ENCODE results near the gene NLGN4Y.

NLGN4Y gene

GRCh38 chrY:14524272-14525231, at the start of gene NLGN4Y:
TSS of gene NLGN4Y (plus strand) at chrY:14524529. CDS start at chrY:14622120, 97,591 bp downstream.
- peak; percentile 50 for DNase-seq (ENCODE audit: low spot score)

GRCh38 chrY:14485935-14486334, 38.4 kb upstream of the NLGN4Y start:
- DNase-seq (ENCODE audit: low spot score), result no peak

- no peak for DNase-seq (ENCODE audit: low spot score)
Observed at GRCh38 chrY:14490226-14490625, 34.1 kb upstream of the NLGN4Y start.

- no peak for DNase-seq (ENCODE audit: low spot score)
Observed at GRCh38 chrY:14498071-14498470, 26.3 kb upstream of the NLGN4Y start.

- DNase-seq (ENCODE audit: low spot score), result no peak
Observed at GRCh38 chrY:14504592-14504991, 19.7 kb upstream of the NLGN4Y start.

DNA sequence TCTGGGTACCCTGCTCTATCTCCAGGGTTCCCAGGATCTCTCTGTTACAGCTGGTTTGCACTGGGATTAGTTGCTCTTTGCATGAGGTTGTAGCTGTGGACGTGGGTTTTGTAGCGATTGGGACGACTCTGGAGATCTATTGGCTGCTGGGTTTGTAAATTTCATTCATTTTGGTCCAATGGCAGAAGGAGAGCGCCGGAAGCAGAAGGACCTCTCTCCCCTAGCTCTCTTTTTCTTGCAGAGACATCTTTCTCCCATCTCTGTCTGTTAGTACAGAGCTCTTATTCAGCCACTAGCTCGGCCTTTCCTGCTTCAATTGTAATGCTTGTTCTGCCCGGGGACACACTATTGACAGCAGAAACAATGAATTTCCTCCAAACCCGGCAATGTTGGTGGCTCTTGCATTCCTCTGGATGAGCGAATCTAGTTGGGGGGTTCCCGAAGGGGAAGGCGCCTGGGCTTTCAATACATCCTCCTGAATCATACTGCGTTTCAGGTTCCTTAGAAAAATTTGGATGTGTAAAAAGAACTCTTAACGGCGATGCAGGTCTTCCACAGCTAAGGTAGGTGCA, 1.9 kb upstream of the NLGN4Y start:
- peak; percentile 82 for DNase-seq (ENCODE audit: low spot score)

- DNase-seq (ENCODE audit: low spot score), result no peak
Observed at GRCh38 chrY:14523491-14524271, 648 bp upstream of the NLGN4Y start.

GRCh38 chrY:14525315-14525714, 986 bp downstream of the NLGN4Y start:
- peak; percentile 46 for DNase-seq (ENCODE audit: low spot score)

GRCh38 chrY:14528361-14528760, 4.0 kb downstream of the NLGN4Y start:
- DNase-seq (ENCODE audit: low spot score), result no peak

DNA sequence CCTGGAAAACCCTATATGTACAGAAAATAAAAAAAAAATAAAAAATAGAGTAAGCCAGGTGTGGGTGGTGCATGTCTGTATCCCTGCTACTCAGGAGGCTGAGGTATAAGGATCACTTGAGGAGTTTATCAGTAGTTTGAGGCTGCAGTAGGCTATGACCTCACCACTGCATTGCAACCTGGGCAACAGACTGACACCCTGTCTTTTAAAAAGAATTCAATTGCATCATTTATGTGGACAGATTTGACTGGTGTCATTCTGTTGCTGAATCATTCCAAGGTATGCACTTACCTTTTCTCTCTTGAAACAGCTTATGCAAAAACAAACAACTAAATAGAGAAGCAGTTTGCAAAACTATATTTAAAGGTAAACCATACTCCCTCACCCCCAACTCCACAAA, 12.4 kb downstream of the NLGN4Y start:
- no peak for DNase-seq (ENCODE audit: low spot score)

- no peak for DNase-seq (ENCODE audit: low spot score)
Observed at GRCh38 chrY:14543506-14543905, 19.2 kb downstream of the NLGN4Y start.

- no peak for DNase-seq (ENCODE audit: low spot score)
Observed at GRCh38 chrY:14581294-14581693, 57.0 kb downstream of the NLGN4Y start.

- DNase-seq (ENCODE audit: low spot score), result peak; percentile 76
Observed at GRCh38 chrY:14586725-14587124, 62.4 kb downstream of the NLGN4Y start.

DNA sequence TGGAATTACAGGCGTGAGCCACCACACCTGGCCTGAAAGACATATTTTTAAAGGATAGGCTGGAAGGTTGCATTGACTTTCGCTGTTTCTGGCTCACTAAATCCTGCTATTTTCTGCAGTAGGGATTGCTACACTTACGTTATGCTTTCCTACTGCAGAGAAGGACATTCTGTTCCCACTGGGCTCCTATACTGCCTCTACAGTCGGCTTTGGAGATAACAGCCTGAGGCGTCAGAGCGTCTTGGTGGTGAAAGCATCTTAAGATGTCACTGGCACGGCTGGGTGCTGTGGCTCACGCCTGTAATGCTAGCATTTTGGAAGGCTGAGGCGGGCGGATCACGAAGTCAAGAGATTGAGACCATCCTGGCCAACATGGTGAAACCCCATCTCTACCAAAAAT, 77.0 kb downstream of the NLGN4Y start:
- no peak for DNase-seq (ENCODE audit: low spot score)

GRCh38 chrY:14617625-14618024, 93.3 kb downstream of the NLGN4Y start:
- peak; percentile 9 for DNase-seq (ENCODE audit: low spot score)

DNA sequence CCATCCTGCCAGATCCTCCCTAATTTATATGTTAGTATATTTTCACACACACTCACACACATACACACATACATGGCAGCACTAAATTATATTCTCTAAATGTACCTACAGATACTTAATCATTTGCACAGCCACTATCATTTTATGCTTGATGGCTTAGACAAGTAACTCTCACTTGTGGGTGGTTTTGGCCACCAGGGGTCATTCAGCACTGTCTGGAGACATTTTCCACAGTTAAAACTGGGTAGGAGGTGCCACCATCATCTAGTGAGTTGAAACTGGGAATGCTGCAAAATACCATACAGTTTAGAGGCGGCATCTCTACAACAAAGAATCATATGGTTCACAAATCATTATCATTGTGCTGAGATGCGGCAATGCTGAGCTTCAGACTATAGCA, 94.2 kb downstream of the NLGN4Y start:
- DNase-seq (ENCODE audit: low spot score), result no peak

GRCh38 chrY:14628208-14628607, 103.9 kb downstream of the NLGN4Y start:
- no peak for DNase-seq (ENCODE audit: low spot score)

DNA sequence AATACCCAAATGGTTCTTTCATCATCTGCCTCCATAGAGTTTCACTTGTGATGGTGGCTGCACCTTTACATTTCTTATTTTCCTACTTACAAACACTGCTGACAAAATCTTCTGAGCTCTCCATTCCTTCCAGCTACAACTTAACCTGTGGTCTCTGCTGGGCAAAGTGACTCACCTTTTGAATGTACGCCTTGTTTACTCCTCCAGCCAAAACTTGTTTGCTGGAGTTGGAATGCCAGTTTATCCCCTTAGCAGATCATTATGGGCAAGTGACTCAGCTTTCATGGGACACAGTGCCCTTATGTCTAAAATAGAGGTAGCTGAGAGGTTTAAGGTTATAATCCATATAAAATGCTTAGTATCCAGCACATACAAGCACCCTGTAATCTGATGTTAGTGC, 107.3 kb downstream of the NLGN4Y start:
- DNase-seq (ENCODE audit: low spot score), result no peak

DNA sequence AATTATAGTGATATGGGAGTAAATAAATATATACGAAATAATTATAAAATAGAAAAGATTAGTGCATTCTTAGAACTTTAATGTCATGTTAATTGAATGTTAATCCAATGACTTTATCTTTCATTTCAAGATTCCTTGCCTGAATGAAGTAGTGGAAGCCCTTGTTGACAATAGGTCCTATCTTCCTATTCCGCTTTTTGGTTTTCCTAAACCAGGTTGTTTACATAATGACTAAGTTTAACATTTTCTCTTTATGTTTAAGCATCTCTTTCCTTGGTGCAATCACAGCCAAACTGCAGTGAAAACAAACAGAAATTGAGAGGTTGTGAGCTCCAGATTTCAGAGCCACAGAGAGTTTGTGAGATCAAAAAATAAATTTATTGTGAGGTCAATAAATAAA, 109.4 kb downstream of the NLGN4Y start:
- no peak for DNase-seq (ENCODE audit: low spot score)

GRCh38 chrY:14634954-14635353, 110.6 kb downstream of the NLGN4Y start:
- DNase-seq (ENCODE audit: low spot score), result no peak

GRCh38 chrY:14637551-14637950, 113.2 kb downstream of the NLGN4Y start:
- no peak for DNase-seq (ENCODE audit: low spot score)

GRCh38 chrY:14641853-14642252, 117.5 kb downstream of the NLGN4Y start:
- DNase-seq (ENCODE audit: low spot score), result no peak

All from cerebellar cortex (tissue), 1 donor.